ENCODE measurements around the gene GTF3C4. TPM values are rescaled to one million over a fixed set of nuclear protein-coding genes. Genes with fewer than 3 reads are reported as not detected.

The GTF3C4 gene
- total RNA-seq, 1 donor from 2014 or later, result 7.6 TPM

Other genes with a start within 250 kb of the GTF3C4 start
- not detected for gene BARHL1, start 87.9 kb upstream of the GTF3C4 start, total RNA-seq
- 3.8 TPM for gene DDX31, start 481 bp upstream of the GTF3C4 start, total RNA-seq
- 0.22 TPM for gene AK8, start 207.8 kb downstream of the GTF3C4 start, total RNA-seq
- 3.5 TPM for gene SPACA9, start 208.4 kb downstream of the GTF3C4 start, total RNA-seq